Measurements from ENCODE around the gene GSX2.

The GSX2 gene

DNA sequence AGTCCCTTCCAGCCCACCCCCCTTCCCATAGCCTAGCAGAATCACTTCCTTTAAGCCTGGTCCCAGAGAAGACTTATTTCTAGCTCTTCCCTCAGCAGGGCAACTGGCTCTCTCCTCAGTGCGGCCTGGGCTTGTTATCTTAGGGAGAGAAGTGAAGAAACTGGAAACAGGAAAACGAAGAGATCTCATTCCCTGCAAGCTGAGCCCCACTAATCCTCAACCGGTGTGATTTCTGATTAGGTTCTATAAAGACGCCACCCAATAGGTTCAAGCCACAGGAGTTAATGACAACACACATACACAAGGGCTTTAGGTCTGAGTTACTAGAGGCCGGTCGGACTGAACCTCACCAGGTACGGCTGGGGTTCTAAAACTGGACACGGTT, 3.2 kb downstream of the GSX2 start:
- ATAC-seq = no peak
- TF ChIP-seq, protein P1, sequence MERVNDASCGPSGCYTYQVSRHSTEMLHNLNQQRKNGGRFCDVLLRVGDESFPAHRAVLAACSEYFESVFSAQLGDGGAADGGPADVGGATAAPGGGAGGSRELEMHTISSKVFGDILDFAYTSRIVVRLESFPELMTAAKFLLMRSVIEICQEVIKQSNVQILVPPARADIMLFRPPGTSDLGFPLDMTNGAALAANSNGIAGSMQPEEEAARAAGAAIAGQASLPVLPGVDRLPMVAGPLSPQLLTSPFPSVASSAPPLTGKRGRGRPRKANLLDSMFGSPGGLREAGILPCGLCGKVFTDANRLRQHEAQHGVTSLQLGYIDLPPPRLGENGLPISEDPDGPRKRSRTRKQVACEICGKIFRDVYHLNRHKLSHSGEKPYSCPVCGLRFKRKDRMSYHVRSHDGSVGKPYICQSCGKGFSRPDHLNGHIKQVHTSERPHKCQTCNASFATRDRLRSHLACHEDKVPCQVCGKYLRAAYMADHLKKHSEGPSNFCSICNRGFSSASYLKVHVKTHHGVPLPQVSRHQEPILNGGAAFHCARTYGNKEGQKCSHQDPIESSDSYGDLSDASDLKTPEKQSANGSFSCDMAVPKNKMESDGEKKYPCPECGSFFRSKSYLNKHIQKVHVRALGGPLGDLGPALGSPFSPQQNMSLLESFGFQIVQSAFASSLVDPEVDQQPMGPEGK (CRISPR knock-in tag; IDR thresholded peaks at IDR 0.05; ENCODE audit: borderline replicate concordance) = no peak
- TF ChIP-seq ZNF8 (CRISPR knock-in tag; IDR thresholded peaks at IDR 0.05) (no peak), ARNTL (CRISPR knock-in tag; IDR thresholded peaks at IDR 0.05; ENCODE audit: borderline replicate concordance, low read depth) (no peak), CSRNP3 (CRISPR knock-in tag; IDR thresholded peaks at IDR 0.05) (no peak), OSR1 (CRISPR knock-in tag; IDR thresholded peaks at IDR 0.05) (no peak), CSDC2 (CRISPR knock-in tag; IDR thresholded peaks at IDR 0.05) (no peak), TOX (CRISPR knock-in tag; IDR thresholded peaks at IDR 0.05; ENCODE audit: borderline replicate concordance) (no peak), POU6F1 (CRISPR knock-in tag; IDR thresholded peaks at IDR 0.05; ENCODE audit: borderline replicate concordance, low read depth) (no peak), ESRRG (CRISPR knock-in tag; IDR thresholded peaks at IDR 0.05) (no peak), TSHZ2 (CRISPR knock-in tag; IDR thresholded peaks at IDR 0.05) (no peak), TCF4 (CRISPR knock-in tag; IDR thresholded peaks at IDR 0.05; ENCODE audit: borderline replicate concordance) (no peak), ISL1 (CRISPR knock-in tag; IDR thresholded peaks at IDR 0.05) (no peak), SNAI2 (CRISPR knock-in tag; IDR thresholded peaks at IDR 0.05) (no peak), ZNF565 (CRISPR knock-in tag; conservative IDR thresholded peaks at IDR 0.05; ENCODE audit: low read depth) (no peak), ZNF70 (CRISPR knock-in tag; IDR thresholded peaks at IDR 0.05) (no peak), RARB (CRISPR knock-in tag; IDR thresholded peaks at IDR 0.05) (no peak)
- TF ChIP-seq, protein P2, sequence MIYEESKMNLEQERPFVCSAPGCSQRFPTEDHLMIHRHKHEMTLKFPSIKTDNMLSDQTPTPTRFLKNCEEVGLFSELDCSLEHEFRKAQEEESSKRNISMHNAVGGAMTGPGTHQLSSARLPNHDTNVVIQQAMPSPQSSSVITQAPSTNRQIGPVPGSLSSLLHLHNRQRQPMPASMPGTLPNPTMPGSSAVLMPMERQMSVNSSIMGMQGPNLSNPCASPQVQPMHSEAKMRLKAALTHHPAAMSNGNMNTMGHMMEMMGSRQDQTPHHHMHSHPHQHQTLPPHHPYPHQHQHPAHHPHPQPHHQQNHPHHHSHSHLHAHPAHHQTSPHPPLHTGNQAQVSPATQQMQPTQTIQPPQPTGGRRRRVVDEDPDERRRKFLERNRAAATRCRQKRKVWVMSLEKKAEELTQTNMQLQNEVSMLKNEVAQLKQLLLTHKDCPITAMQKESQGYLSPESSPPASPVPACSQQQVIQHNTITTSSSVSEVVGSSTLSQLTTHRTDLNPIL (CRISPR knock-in tag; IDR thresholded peaks at IDR 0.05; ENCODE audit: low read depth) = no peak

GRCh38 chr4:54104907-54105306, 4.9 kb downstream of the GSX2 start:
- ATAC-seq = no peak
- TF ChIP-seq RARB (CRISPR knock-in tag; IDR thresholded peaks at IDR 0.05) (no peak), TCF4 (CRISPR knock-in tag; IDR thresholded peaks at IDR 0.05; ENCODE audit: borderline replicate concordance) (no peak), CSRNP3 (CRISPR knock-in tag; IDR thresholded peaks at IDR 0.05) (no peak), TSHZ2 (CRISPR knock-in tag; IDR thresholded peaks at IDR 0.05) (no peak), SNAI2 (CRISPR knock-in tag; IDR thresholded peaks at IDR 0.05) (no peak), ZFP3 (CRISPR knock-in tag; IDR thresholded peaks at IDR 0.05) (no peak), ESRRG (CRISPR knock-in tag; IDR thresholded peaks at IDR 0.05) (no peak), GLIS3 (CRISPR knock-in tag; IDR thresholded peaks at IDR 0.05) (no peak), CSDC2 (CRISPR knock-in tag; IDR thresholded peaks at IDR 0.05) (no peak), OSR1 (CRISPR knock-in tag; IDR thresholded peaks at IDR 0.05) (no peak), ARNTL (CRISPR knock-in tag; IDR thresholded peaks at IDR 0.05; ENCODE audit: borderline replicate concordance, low read depth) (no peak), BACH2 (CRISPR knock-in tag; IDR thresholded peaks at IDR 0.05; ENCODE audit: borderline replicate concordance) (no peak), ZNF8 (CRISPR knock-in tag; IDR thresholded peaks at IDR 0.05) (no peak), TOX (CRISPR knock-in tag; IDR thresholded peaks at IDR 0.05; ENCODE audit: borderline replicate concordance) (no peak), ZNF70 (CRISPR knock-in tag; IDR thresholded peaks at IDR 0.05) (no peak), PPARA (CRISPR knock-in tag; IDR thresholded peaks at IDR 0.05; ENCODE audit: borderline replicate concordance) (no peak)
- TF ChIP-seq, protein P2 (CRISPR knock-in tag; IDR thresholded peaks at IDR 0.05; ENCODE audit: low read depth) = no peak
- TF ChIP-seq, protein P1 (CRISPR knock-in tag; IDR thresholded peaks at IDR 0.05; ENCODE audit: borderline replicate concordance) = no peak

All from SK-N-SH treated with all-trans-retinoic acid at 6 μM for 48 hours (cell line).